Measurements from ENCODE around the gene LAMC3. TPM values are rescaled to one million over a fixed set of nuclear protein-coding genes. Genes with fewer than 3 reads are reported as not detected.

Gene LAMC3
- total and polyA plus RNA-seq, 7 experiments from 2014 or later, result 0.07 to 9.2 (median 3.5) TPM

DNA sequence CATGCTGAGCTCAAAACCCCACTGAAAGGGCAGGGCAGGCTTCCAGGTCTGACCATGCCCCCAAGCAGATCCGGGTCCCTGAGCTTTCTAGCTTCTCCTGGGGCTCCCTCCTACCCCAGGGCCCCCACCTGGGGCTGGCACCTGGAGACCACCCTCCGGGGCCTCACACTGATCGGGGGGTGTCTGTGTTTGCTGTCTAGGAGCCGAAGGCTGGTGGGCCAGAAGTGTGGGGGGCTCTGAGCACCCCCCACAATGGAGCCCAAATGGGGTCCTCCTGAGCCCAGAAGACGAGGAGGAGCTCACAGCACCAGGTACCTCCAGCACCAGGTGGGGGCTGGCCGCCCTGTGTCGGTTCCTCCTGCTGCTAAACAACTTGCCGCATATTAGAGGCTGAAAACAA is 39.8 kb downstream of the LAMC3 start:
- peaks cover 0 to 14% (median 8%) of the 10 kb centered on the region in 7 donors for H3K4me1 Mint-ChIP-seq
- intact Hi-C loops (cut with micrococcal nuclease), result loop anchor here in 1 of 2 donors (5.0 kb wide), 2 partner anchors 107 to 342 kb away; no protein-coding TSS in a partner anchor
- ATAC-seq, result no peak
- no peaks in the 10 kb centered on the region for H3K9me3 Mint-ChIP-seq
- no peak overlapping the region for H3K27ac Mint-ChIP-seq
- H3K4me3 Mint-ChIP-seq, result no peak overlapping the region
- no peak overlapping the region for H3K4me3 ChIP-seq (ENCODE audit: low read length)
- POLR2A ChIA-PET, result no interaction called here
- no peaks in the 10 kb centered on the region for H3K27me3 ChIP-seq (ENCODE audit: control insufficient read depth in 2 of 2, insufficient read depth in 2 of 2, low read length in 2 of 2)
- CTCF ChIA-PET, result interaction anchor here (1.0 to 1.1 kb wide), 2 partner anchors 341 to 1503 kb away, joined by 4 read pairs; no protein-coding TSS in a partner anchor
- H3K9me3 ChIP-seq (ENCODE audit: control insufficient read depth in 2 of 3, low read length in 3 of 3), result no peaks in the 10 kb centered on the region
- no peaks in the 10 kb centered on the region for H3K36me3 ChIP-seq (ENCODE audit: control insufficient read depth in 2 of 3, insufficient read depth in 3 of 3, low read length in 3 of 3)
- no peak for DNase-seq
- peaks cover 0 to 2% (median 0%) of the 10 kb centered on the region in 5 donors for H3K27me3 Mint-ChIP-seq
- H3K4me1 ChIP-seq (ENCODE audit: control insufficient read depth in 2 of 2, insufficient read depth in 2 of 2, low read length in 2 of 2), result peaks cover 0 to 6% of the 10 kb centered on the region in 2 donors
- no peaks in the 10 kb centered on the region for H3K36me3 Mint-ChIP-seq
- no peak overlapping the region for H3K27ac ChIP-seq (ENCODE audit: low read depth, low read length)

DNA sequence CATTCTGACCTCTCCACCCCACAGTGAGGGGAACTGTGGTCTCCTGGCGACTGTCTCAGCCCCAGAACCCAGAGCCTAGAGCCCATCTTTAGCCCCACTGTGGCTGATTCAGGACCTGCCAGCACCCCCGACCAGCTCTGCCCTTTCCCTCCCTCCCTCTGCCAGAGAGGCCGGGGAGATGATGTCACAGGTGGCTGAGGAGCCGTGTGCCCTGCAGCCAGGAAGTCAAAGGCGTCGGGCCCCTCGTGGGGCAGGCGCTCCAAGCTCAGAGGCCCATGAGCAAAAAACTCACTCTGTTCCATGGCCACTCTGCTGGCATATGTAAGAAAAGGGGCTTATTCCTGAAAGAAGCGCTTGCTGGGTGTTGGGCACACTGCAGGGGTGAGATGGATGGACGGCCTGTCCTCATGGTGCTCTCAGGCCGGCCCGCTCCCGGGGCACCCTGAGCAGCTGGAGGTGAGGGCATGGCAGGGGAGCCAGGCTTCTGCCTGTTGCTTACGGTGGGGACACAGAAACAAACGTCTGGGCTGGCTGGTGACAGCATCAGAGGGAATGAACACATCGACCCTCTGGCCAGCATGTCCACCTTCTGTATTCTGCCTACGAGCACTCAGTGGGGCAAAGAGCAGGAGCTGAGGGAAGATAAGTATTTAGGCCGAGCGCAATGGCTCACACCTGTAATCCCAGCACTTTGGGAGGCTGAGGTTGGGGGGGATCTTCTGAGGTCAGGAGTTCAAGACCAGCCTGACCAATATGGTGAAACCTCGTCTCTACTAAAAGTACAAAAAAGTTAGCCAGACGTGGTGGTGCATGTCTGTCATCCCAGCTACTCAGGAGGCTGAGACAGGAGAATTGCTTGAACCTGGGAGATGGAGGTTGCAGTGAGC is 41.1 kb downstream of the LAMC3 start:
- Mint-ChIP-seq H3K9me3 (no peaks in the 10 kb centered on the region), H3K4me3 (no peak overlapping the region), H3K27ac (no peak overlapping the region), H3K4me1 (peaks cover 0 to 14% (median 5%) of the 10 kb centered on the region in 7 donors), H3K36me3 (no peaks in the 10 kb centered on the region), H3K27me3 (peaks cover 0 to 2% (median 0%) of the 10 kb centered on the region in 5 donors)
- H3K36me3 ChIP-seq (ENCODE audit: control insufficient read depth in 2 of 3, insufficient read depth in 3 of 3, low read length in 3 of 3), result no peaks in the 10 kb centered on the region
- ATAC-seq (no peak), DNase-seq (no peak)
- ChIA-PET POLR2A (interaction anchor here (0.5 kb wide), 1 partner anchor 707 kb away, joined by 3 read pairs; no protein-coding TSS in a partner anchor), CTCF (interaction anchor here (1.1 kb wide), 1 partner anchor 342 kb away, joined by 4 read pairs; no protein-coding TSS in a partner anchor)
- intact Hi-C loops (cut with micrococcal nuclease), result loop anchor here in 1 of 2 donors (5.0 kb wide), 2 partner anchors 108 to 343 kb away; no protein-coding TSS in a partner anchor
- H3K9me3 ChIP-seq (ENCODE audit: control insufficient read depth in 2 of 3, low read length in 3 of 3), result no peaks in the 10 kb centered on the region
- no peaks in the 10 kb centered on the region for H3K27me3 ChIP-seq (ENCODE audit: control insufficient read depth in 2 of 2, insufficient read depth in 2 of 2, low read length in 2 of 2)
- H3K27ac ChIP-seq (ENCODE audit: low read depth, low read length), result no peak overlapping the region
- H3K4me3 ChIP-seq (ENCODE audit: low read length), result no peak overlapping the region
- H3K4me1 ChIP-seq (ENCODE audit: control insufficient read depth in 2 of 2, insufficient read depth in 2 of 2, low read length in 2 of 2), result peaks cover 0 to 6% of the 10 kb centered on the region in 2 donors

DNA sequence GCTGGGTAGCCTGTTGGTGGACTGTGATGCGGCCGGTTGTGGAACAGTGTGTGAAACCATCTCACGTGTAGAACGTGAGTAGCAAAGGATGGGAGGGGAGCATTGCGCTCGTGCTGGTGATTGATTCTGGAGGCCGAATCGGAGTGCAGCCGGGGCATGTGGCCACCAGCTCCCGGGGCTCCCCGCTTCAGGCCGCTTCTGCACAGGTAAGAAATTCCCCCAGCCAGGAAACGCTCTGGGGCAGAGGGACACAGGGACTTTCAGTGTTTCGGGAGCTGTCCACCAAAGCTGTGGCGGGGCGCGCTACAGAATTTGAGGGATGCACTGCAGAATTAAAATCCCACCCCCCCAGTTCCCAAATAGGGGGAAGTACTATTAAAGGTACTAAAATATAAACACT is 41.9 kb downstream of the LAMC3 start:
- H3K27ac ChIP-seq (ENCODE audit: low read depth, low read length), result no peak overlapping the region
- no peak overlapping the region for H3K4me3 Mint-ChIP-seq
- POLR2A ChIA-PET, result no interaction called here
- intact Hi-C loops (cut with micrococcal nuclease), result no loop called here
- no peaks in the 10 kb centered on the region for H3K9me3 ChIP-seq (ENCODE audit: control insufficient read depth in 2 of 3, low read length in 3 of 3)
- H3K36me3 Mint-ChIP-seq, result no peaks in the 10 kb centered on the region
- DNase-seq (no peak), ATAC-seq (no peak)
- no peaks in the 10 kb centered on the region for H3K27me3 ChIP-seq (ENCODE audit: control insufficient read depth in 2 of 2, insufficient read depth in 2 of 2, low read length in 2 of 2)
- peaks cover 0 to 7% (median 2%) of the 10 kb centered on the region in 7 donors for H3K4me1 Mint-ChIP-seq
- no peaks in the 10 kb centered on the region for H3K9me3 Mint-ChIP-seq
- no peak overlapping the region for H3K4me3 ChIP-seq (ENCODE audit: low read length)
- CTCF ChIA-PET, result no interaction called here
- H3K36me3 ChIP-seq (ENCODE audit: control insufficient read depth in 2 of 3, insufficient read depth in 3 of 3, low read length in 3 of 3), result no peaks in the 10 kb centered on the region
- peaks cover 0 to 2% of the 10 kb centered on the region in 2 donors for H3K4me1 ChIP-seq (ENCODE audit: control insufficient read depth in 2 of 2, insufficient read depth in 2 of 2, low read length in 2 of 2)
- H3K27ac Mint-ChIP-seq, result no peak overlapping the region
- peaks cover 0 to 2% (median 0%) of the 10 kb centered on the region in 5 donors for H3K27me3 Mint-ChIP-seq

DNA sequence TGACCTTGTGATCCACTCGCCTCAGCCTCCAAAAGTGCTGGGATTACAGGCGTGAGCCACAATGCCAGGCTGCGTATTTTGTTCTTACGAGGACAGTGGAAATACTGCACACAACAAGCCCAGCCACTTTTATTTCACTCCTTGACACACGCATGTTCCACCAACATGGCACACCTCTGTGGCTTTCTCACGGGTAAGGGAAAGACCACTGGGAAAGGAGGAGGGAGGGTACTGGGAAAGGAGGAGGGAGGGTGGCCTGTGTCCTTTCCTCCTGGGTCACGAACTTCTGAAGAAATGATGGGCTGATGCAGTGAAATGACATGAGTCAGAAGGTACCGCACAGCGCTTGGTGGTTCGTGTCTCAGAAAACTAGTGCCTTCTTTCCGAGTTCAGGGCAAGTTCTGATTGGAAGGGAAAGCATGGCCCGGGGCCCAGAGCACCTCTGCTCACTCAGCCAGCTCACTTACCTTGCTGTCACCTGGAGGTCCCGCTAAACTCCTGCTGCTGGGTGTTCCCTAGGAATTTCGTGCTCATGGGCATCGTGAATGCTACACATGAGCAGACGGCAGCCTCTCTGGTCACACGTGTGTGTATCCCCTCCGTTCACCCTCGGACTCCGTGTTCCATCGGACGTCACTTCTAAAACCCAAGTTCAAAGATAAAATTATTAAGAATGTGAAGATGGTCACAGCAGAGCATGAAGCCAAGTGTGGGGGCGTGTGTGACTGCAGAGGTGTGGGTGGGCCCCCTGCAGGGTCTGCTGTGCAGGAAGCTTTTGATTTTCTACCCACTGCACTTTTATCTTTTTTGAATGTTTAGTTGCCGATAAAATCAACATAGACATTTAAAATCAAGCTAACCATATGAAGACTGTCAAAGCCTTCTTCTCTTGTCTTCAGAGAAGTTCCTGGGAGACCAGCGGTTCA is 42.9 kb downstream of the LAMC3 start:
- Mint-ChIP-seq H3K27me3 (peaks cover 0 to 2% (median 0%) of the 10 kb centered on the region in 5 donors), H3K9me3 (no peaks in the 10 kb centered on the region), H3K36me3 (no peaks in the 10 kb centered on the region), H3K27ac (no peak overlapping the region), H3K4me1 (peaks cover 0 to 1% (median 0%) of the 10 kb centered on the region in 7 donors), H3K4me3 (no peak overlapping the region)
- H3K4me3 ChIP-seq (ENCODE audit: low read length), result no peak overlapping the region
- intact Hi-C loops (cut with micrococcal nuclease), result no loop called here
- H3K36me3 ChIP-seq (ENCODE audit: control insufficient read depth in 2 of 3, insufficient read depth in 3 of 3, low read length in 3 of 3), result no peaks in the 10 kb centered on the region
- no peaks in the 10 kb centered on the region for H3K4me1 ChIP-seq (ENCODE audit: control insufficient read depth in 2 of 2, insufficient read depth in 2 of 2, low read length in 2 of 2)
- ATAC-seq, result no peak
- no peak overlapping the region for H3K27ac ChIP-seq (ENCODE audit: low read depth, low read length)
- no peaks in the 10 kb centered on the region for H3K9me3 ChIP-seq (ENCODE audit: control insufficient read depth in 2 of 3, low read length in 3 of 3)
- CTCF ChIA-PET, result interaction anchor here (0.7 kb wide), 1 partner anchor 12 kb away, joined by 3 read pairs; no protein-coding TSS in a partner anchor
- POLR2A ChIA-PET, result no interaction called here
- no peak for DNase-seq
- no peaks in the 10 kb centered on the region for H3K27me3 ChIP-seq (ENCODE audit: control insufficient read depth in 2 of 2, insufficient read depth in 2 of 2, low read length in 2 of 2)

DNA sequence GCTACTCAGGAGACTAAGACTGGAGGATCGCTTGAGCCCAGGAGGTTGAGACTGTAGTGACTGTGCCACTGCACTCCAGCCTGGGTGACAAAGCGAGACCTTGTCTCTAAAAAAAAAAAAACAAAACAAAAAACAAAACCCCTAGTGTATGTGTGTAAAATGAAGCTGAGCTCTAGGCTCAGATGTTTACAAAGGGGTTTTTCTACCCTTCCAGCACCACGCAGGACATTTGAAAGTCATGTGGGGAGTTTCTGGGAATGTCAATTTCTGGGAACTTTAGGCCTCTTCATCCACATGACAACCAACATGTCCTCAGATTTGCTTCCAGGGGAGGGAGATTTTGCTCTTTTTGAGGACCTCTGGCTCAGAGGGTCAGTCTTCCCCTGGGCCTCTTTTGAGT is 44.9 kb downstream of the LAMC3 start:
- no peak overlapping the region for H3K4me3 Mint-ChIP-seq
- Histone ChIP-seq H3K36me3 (ENCODE audit: control insufficient read depth in 2 of 3, insufficient read depth in 3 of 3, low read length in 3 of 3) (no peaks in the 10 kb centered on the region), H3K4me1 (ENCODE audit: control insufficient read depth in 2 of 2, insufficient read depth in 2 of 2, low read length in 2 of 2) (no peaks in the 10 kb centered on the region), H3K27me3 (ENCODE audit: control insufficient read depth in 2 of 2, insufficient read depth in 2 of 2, low read length in 2 of 2) (no peaks in the 10 kb centered on the region), H3K27ac (ENCODE audit: low read depth, low read length) (no peak overlapping the region), H3K9me3 (ENCODE audit: control insufficient read depth in 2 of 3, low read length in 3 of 3) (no peaks in the 10 kb centered on the region), H3K4me3 (ENCODE audit: low read length) (no peak overlapping the region)
- no peaks in the 10 kb centered on the region for H3K36me3 Mint-ChIP-seq
- H3K27ac Mint-ChIP-seq, result no peak overlapping the region
- no peaks in the 10 kb centered on the region for H3K9me3 Mint-ChIP-seq
- DNase-seq (no peak), ATAC-seq (no peak)
- ChIA-PET POLR2A (no interaction called here), CTCF (interaction anchor here (0.7 to 1.0 kb wide), 2 partner anchors 17 to 367 kb away, joined by 3 to 4 read pairs; no protein-coding TSS in a partner anchor)
- H3K4me1 Mint-ChIP-seq, result no peaks in the 10 kb centered on the region
- no peaks in the 10 kb centered on the region for H3K27me3 Mint-ChIP-seq
- intact Hi-C loops (cut with micrococcal nuclease), result no loop called here

DNA sequence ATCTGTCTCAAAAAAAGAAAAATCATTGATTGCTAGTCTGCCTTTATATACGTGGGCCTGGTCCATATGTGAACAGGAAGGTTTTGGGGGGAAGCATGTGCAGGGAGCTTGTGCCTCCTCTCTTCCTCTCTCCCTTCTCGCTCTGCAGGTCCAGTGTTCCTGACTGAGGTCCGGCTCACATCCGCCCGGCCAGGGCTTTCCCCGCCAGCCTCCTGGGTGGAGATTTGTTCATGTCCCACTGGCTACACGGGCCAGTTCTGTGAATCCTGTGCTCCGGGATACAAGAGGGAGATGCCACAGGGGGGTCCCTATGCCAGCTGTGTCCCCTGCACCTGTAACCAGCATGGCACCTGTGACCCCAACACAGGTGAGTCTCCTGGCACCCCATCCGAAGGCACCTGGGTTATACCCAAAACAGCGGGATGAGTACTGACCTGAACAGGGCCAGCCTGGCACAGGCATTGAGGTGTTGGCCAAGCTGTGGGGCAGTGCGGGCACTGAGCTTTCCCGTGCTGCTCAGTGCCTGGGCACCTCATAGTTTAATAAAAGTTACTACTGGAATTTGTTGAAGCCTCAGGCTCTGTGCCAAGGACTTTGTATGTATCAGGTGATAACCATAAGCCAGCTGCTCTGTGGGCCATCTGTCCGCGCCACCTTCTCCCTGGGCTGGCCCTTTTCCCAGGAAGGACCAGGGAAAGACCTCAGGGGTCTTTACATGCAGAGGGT is 48.0 kb downstream of the LAMC3 start:
- intact Hi-C loops (cut with micrococcal nuclease), result loop anchor here in 1 of 2 donors (1.0 to 5.0 kb wide), 2 partner anchors 120 to 279 kb away; no protein-coding TSS in a partner anchor
- ChIA-PET CTCF (interaction anchor here (0.7 to 1.4 kb wide), 4 partner anchors 10 to 326 kb away, joined by 3 read pairs; no protein-coding TSS in a partner anchor), POLR2A (interaction anchor here (0.7 kb wide), 1 partner anchor 11 kb away, joined by 3 read pairs; no protein-coding TSS in a partner anchor)
- ATAC-seq (no peak), DNase-seq (no peak)
- Mint-ChIP-seq H3K36me3 (no peaks in the 10 kb centered on the region), H3K4me3 (no peak overlapping the region), H3K4me1 (no peaks in the 10 kb centered on the region), H3K9me3 (no peaks in the 10 kb centered on the region), H3K27ac (no peak overlapping the region), H3K27me3 (no peaks in the 10 kb centered on the region)
- no peaks in the 10 kb centered on the region for H3K9me3 ChIP-seq (ENCODE audit: control insufficient read depth in 2 of 3, low read length in 3 of 3)
- no peak overlapping the region for H3K4me3 ChIP-seq (ENCODE audit: low read length)
- no peak overlapping the region for H3K27ac ChIP-seq (ENCODE audit: low read depth, low read length)
- H3K27me3 ChIP-seq (ENCODE audit: control insufficient read depth in 2 of 2, insufficient read depth in 2 of 2, low read length in 2 of 2), result no peaks in the 10 kb centered on the region
- H3K4me1 ChIP-seq (ENCODE audit: control insufficient read depth in 2 of 2, insufficient read depth in 2 of 2, low read length in 2 of 2), result no peaks in the 10 kb centered on the region
- no peaks in the 10 kb centered on the region for H3K36me3 ChIP-seq (ENCODE audit: control insufficient read depth in 2 of 3, insufficient read depth in 3 of 3, low read length in 3 of 3)
